ENCODE results near the gene EXO5.
"Not testable (repeated sequence)": the region's sequence is repeated elsewhere in the genome, so short reads cannot be mapped to it uniquely, and the experiment has no call there.

EXO5 gene

GRCh38 chr1:40478276-40478675 lies 30.3 kb upstream of the EXO5 start:
- no peak for TF ChIP-seq CTCF (conservative IDR thresholded peaks at IDR 0.05; ENCODE audit: low read length)
- peak overlapping the region; percentile 77 for H3K4me3 ChIP-seq (ENCODE audit: low read length)
- DNase-seq (ENCODE audit: low read depth): peak; percentile 27

DNA sequence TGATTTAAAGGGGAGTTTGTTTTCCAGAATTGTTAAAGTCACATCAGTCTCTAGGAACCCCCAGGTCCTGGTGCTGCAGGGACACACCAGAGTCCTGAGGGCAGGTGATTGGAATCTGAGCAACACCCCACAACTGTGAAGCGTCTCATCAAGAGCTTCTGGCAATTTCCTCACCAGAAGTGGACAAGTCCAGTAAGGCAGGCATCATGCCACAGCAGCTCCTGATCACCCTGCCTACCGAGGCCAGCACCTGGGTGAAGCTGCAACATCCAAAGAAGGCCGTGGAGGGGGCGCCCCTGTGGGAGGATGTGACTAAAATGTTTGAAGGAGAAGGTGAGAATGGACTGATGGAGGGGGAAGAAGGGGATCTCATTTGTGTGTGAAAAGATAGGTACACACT lies 29.4 kb upstream of the EXO5 start:
- H3K4me3 ChIP-seq (ENCODE audit: low read length): no peak overlapping the region
- TF ChIP-seq CTCF (conservative IDR thresholded peaks at IDR 0.05; ENCODE audit: low read length): no peak
- no peak for DNase-seq (ENCODE audit: low read depth)

GRCh38 chr1:40495315-40495903 lies 13.2 kb upstream of the EXO5 start:
- TF ChIP-seq CTCF (conservative IDR thresholded peaks at IDR 0.05; ENCODE audit: low read length): no peak
- H3K4me3 ChIP-seq (ENCODE audit: low read length): no peak overlapping the region
- DNase-seq (ENCODE audit: low read depth): no peak

DNA sequence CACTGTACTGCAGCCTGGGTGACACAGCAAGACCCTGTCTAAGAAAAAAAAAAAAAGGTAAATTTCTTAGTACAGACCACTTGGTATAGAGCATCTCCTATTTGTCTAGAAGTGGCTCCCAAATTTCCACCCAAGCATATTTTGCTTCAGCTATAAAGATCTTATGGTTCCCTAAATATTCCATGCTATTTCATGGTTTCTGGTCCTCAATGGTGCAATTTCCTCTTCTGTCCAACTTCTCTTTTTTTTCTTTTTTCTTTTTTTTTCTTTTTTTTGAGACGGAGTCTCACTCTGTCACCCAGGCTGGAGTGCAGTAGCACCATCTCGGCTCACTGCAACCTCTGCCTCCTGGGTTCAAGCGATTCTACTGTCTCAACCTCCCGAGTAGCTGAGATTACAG lies 5.9 kb upstream of the EXO5 start:
- not testable (repeated sequence) for DNase-seq (ENCODE audit: low read depth); H3K4me3 ChIP-seq (ENCODE audit: low read length)

DNA sequence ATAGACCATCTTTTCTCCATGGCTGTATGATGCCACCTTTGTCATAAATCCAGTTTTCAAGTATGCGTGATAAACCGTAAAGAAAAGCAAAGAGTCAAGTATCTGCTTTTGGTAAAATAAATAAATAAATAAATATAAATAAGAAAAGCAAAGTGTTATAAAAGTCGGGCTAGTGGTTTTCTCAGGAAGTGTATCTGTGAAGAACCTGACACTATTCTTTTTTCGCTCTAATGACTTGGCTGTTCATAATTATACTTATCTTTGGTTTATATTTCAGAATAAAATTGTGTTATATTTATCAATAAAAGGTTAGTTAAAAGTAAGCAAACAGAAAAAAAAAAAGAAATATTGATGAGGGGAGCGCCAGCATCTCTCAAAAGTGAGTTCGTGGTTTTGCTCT lies 594 bp upstream of the EXO5 start:
- DNase-seq (ENCODE audit: low read depth): no peak
- TF ChIP-seq CTCF (conservative IDR thresholded peaks at IDR 0.05; ENCODE audit: low read length): no peak

DNA sequence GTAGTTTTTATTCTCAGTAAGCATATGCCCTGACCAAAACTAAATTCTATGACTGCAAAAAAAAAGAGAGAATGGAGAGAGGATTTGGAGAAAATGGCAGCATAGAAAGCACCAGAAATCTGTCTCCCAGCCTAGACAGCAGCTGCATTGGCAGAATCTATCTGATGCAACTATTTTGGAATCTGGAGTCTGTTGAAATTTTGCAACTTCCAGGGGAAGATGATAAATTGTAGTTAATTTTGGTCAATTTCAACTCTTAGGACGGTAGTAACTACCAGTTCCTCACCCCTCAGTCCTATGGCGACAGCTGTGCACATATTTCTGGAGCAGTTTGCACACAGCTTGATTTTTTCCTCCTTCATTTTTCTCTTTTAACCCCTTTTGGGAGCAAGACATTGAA lies 10.9 kb downstream of the EXO5 start:
- peak; percentile 16 for DNase-seq (ENCODE audit: low read depth)
- TF ChIP-seq CTCF (conservative IDR thresholded peaks at IDR 0.05; ENCODE audit: low read length): no peak
- no peak overlapping the region for H3K4me3 ChIP-seq (ENCODE audit: low read length)

More for the DNA sequence above, 594 bp upstream of the EXO5 start:
- peak overlapping the region; percentile 82 for H3K4me3 ChIP-seq (ENCODE audit: low read length)

GRCh38 chr1:40530735-40531380 lies 22.3 kb downstream of the EXO5 start:
- peak overlapping the region; percentile 93 for H3K4me3 ChIP-seq (ENCODE audit: low read length)
- peak; percentile 3 for DNase-seq (ENCODE audit: low read depth)
- TF ChIP-seq CTCF (conservative IDR thresholded peaks at IDR 0.05; ENCODE audit: low read length): no peak
